LNCaP clone FGC (cell line): ENCODE results near the gene CH25H.

Experiments used
- DNase-seq: peaks from one replicate; pipeline ENCODE4 v3.0.0-alpha.2; 2011; ENCODE audit warnings: low read depth
- H3K4me3 ChIP-seq: 2 replicates; pipeline ENCODE4 v1.5.1; 2011; ENCODE audit warnings: mild to moderate bottlenecking, low read depth, low read length, control low read depth
- CTCF ChIP-seq: IDR thresholded peaks from 2 replicates; pipeline ENCODE4 v1.5.1; 2012; ENCODE audit warnings: mild to moderate bottlenecking; ENCODE audit not compliant: control insufficient read depth, insufficient read depth; ENCODE audit errors: extremely low read depth

The CH25H gene

GRCh38 chr10:89228962-89229361 is 21.8 kb upstream of the CH25H start:
- DNase-seq = no peak
- no peak for TF ChIP-seq CTCF
- no peak overlapping the region for H3K4me3 ChIP-seq

- no peak overlapping the region for H3K4me3 ChIP-seq
- no peak for TF ChIP-seq CTCF
- no peak for DNase-seq
Measured at GRCh38 chr10:89228146-89228545, 21.0 kb upstream of the CH25H start.

GRCh38 chr10:89226891-89227290 is 19.8 kb upstream of the CH25H start:
- H3K4me3 ChIP-seq = no peak overlapping the region
- no peak for DNase-seq
- no peak for TF ChIP-seq CTCF

GRCh38 chr10:89224739-89225443 is 17.8 kb upstream of the CH25H start:
- TF ChIP-seq CTCF = peak; percentile 52
- no peak overlapping the region for H3K4me3 ChIP-seq
- DNase-seq = no peak

- no peak for DNase-seq
- no peak for TF ChIP-seq CTCF
Measured at GRCh38 chr10:89221919-89222318, 14.8 kb upstream of the CH25H start.

GRCh38 chr10:89219513-89220218 is 12.5 kb upstream of the CH25H start:
- no peak overlapping the region for H3K4me3 ChIP-seq
- DNase-seq = no peak
- TF ChIP-seq CTCF = no peak

More at GRCh38 chr10:89221919-89222318, 14.8 kb upstream of the CH25H start:
- no peak overlapping the region for H3K4me3 ChIP-seq
